K562 (cell line): ENCODE results near the gene CTNNA3. TPM values are rescaled to one million over a fixed set of nuclear protein-coding genes. Genes with fewer than 3 reads are reported as not detected.

Experiments used
- ATAC-seq: fragments of 200-7000 bp; cut with Tn5 transposase; 3 replicates; pipeline ENCODE4 v1.9.1; 2020; ENCODE audit warnings: moderate library complexity
- BruUV-seq: library from RNA; stranded (reverse); fragments of 400-500 nt; replicated peaks from 2 replicates; lab custom pipeline; 2021; lab: Mats Ljungman, UMichigan
- CTCF ChIA-PET: fragments of 300-600 bp; formaldehyde crosslinking; extraction: SDS; loops from one replicate; lab custom pipeline; 2021; ENCODE audit warnings: low intra/inter-chr PET ratio; lab: Yijun Ruan, JAX
- POLR2A ChIA-PET: fragments of 300-600, 350-650 bp; sonication (Branson Sonifier 250); formaldehyde crosslinking; extraction: SDS; loops from one replicate; lab custom pipeline; 2021; ENCODE audit warnings: antibody characterized with exemption, inconsistent platforms; lab: Yijun Ruan, JAX
- DNase-seq, 4 experiments: peaks; one replicate each; pipeline versions ENCODE4 v3.0.0 to v3.0.0-alpha.2; 2011 to 2018; ENCODE audit warnings: low spot score in 3 of 4, mixed read lengths in 3 of 4; ENCODE audit errors: extremely low read depth in 1 of 4
- FAIRE-seq: peaks from 2 replicates; lab custom pipeline; 2011; peaks lifted over from hg19 to GRCh38; lab: Jason Lieb, UNC
- H2AFZ ChIP-seq: 2 replicates; pipeline ENCODE4 v1.6.0; 2011; ENCODE audit warnings: low read depth, low read length, control low read depth, inconsistent platforms
- H3K27ac ChIP-seq: fragments of 200-600 bp; 3 replicates; pipeline ENCODE4 v1.8.0; 2011; ENCODE audit warnings: low read depth, mild to moderate bottlenecking, control low read depth, inconsistent platforms, low read length, moderate library complexity, mixed read lengths; ENCODE audit errors: extremely low read depth
- H3K27me3 ChIP-seq, 2 experiments: fragments of 300-600 bp in 1 of 2; 2 replicates in 1 of 2; 3 replicates in 1 of 2; pipeline versions ENCODE4 v1.6.0 to v1.8.0; 2011; ENCODE audit warnings: inconsistent platforms in 2 of 2, low read length in 2 of 2, mild to moderate bottlenecking in 1 of 2, mixed read lengths in 1 of 2, moderate library complexity in 1 of 2; ENCODE audit not compliant: control insufficient read depth in 2 of 2, insufficient read depth in 2 of 2
- H3K36me3 ChIP-seq: fragments of 300-600 bp; 3 replicates; pipeline ENCODE4 v1.8.0; 2011; ENCODE audit warnings: mild to moderate bottlenecking, low read length, inconsistent platforms; ENCODE audit not compliant: control insufficient read depth, insufficient read depth
- H3K4me1 ChIP-seq, 2 experiments: fragments of 200-600 bp in 1 of 2; replicated peaks in 1 of 2; 2 replicates in 1 of 2; 3 replicates in 1 of 2; pipeline versions ENCODE4 v1.5.1 to v1.8.0; 2011; ENCODE audit warnings: inconsistent platforms in 2 of 2, low read length in 2 of 2, mild to moderate bottlenecking in 1 of 2, mixed read lengths in 1 of 2, moderate library complexity in 1 of 2; ENCODE audit not compliant: control insufficient read depth in 2 of 2, insufficient read depth in 2 of 2
- H3K4me2 ChIP-seq: 2 replicates; pipeline ENCODE4 v1.6.1; 2011; ENCODE audit warnings: low read length, control low read depth, inconsistent platforms, mixed read lengths; ENCODE audit not compliant: insufficient read depth
- H3K4me3 ChIP-seq: fragments of 200-600 bp; sonication (generic), shearing (Covaris generic); 2 replicates; pipeline ENCODE4 v1.5.1; 2016; ENCODE audit warnings: control low read depth, inconsistent platforms
- H3K79me2 ChIP-seq: fragments of 200-600 bp; 3 replicates; pipeline ENCODE4 v1.8.0; 2011; ENCODE audit warnings: low read length, inconsistent platforms; ENCODE audit not compliant: control insufficient read depth, insufficient read depth
- H3K9ac ChIP-seq, 2 experiments: 2 replicates each; pipeline versions ENCODE4 v1.6.0 to v1.6.1; 2011; ENCODE audit warnings: low read depth in 2 of 2, low read length in 2 of 2, control low read depth in 1 of 2, inconsistent platforms in 1 of 2, mild to moderate bottlenecking in 1 of 2, mixed read lengths in 1 of 2; ENCODE audit not compliant: insufficient read depth in 1 of 2
- H3K9me1 ChIP-seq: one replicate; pipeline ENCODE4 v1.6.0; 2011; ENCODE audit warnings: inconsistent platforms, mild to moderate bottlenecking, low read length, moderate library complexity; ENCODE audit not compliant: control insufficient read depth, insufficient read depth
- H3K9me3 ChIP-seq: replicated peaks from 2 replicates; pipeline ENCODE4 v1.5.1; 2011; ENCODE audit warnings: low read depth, low read length, inconsistent platforms; ENCODE audit not compliant: control insufficient read depth, insufficient read depth
- H4K20me1 ChIP-seq: replicated peaks from 2 replicates; pipeline ENCODE4 v1.6.1; 2011; ENCODE audit warnings: low read length, inconsistent platforms, mixed read lengths; ENCODE audit not compliant: control insufficient read depth, insufficient read depth
- HOMEZ ChIP-seq: fragments of 250-450 bp; sonication (Bioruptor Pico); IDR thresholded peaks from 2 replicates; pipeline ENCODE4 v1.4.0; 2020; ENCODE audit warnings: mild to moderate bottlenecking, moderate library complexity
- MTA1 ChIP-seq: fragments of 450-650 bp; IDR thresholded peaks from 2 replicates; pipeline ENCODE4 v1.6.1; 2017; ENCODE audit warnings: borderline replicate concordance
- MXI1 ChIP-seq: IDR thresholded peaks from 2 replicates; pipeline ENCODE4 v1.6.1; 2011; ENCODE audit warnings: low read depth, mild to moderate bottlenecking, improper control_type of control experiment, low read length
- NUFIP1 ChIP-seq: fragments of 450-650 bp; IDR thresholded peaks from 2 replicates; pipeline ENCODE4 v1.6.1; 2018; ENCODE audit not compliant: partially characterized antibody
- SRF ChIP-seq, 2 experiments: fragments of 250-450, 450-650 bp in 1 of 2; sonication (Bioruptor Pico) in 1 of 2; sonication (generic) in 1 of 2; formaldehyde crosslinking; IDR thresholded peaks; 2 replicates each; pipeline versions ENCODE4 v1.5.0 to v1.5.1; 2020 to 2022; ENCODE audit warnings: mild to moderate bottlenecking in 1 of 2, missing genetic modification reagents in 1 of 2
- TCF3 ChIP-seq: sonication (generic); formaldehyde crosslinking; IDR thresholded peaks from 2 replicates; pipeline ENCODE4 v1.4.0; 2020; ENCODE audit warnings: mild to moderate bottlenecking, missing genetic modification reagents
- TCFL5 ChIP-seq: fragments of 250-450 bp; sonication (Bioruptor Pico); conservative IDR thresholded peaks from 2 replicates; pipeline ENCODE4 v1.6.1; 2021; ENCODE audit warnings: mild to moderate bottlenecking, moderate library complexity, matching md5 sums
- WGBS: fragments of 100-300 bp; shearing (Covaris generic); methylation state at CpG from one replicate; pipeline ENCODE4 v1.1.6; 2016; ENCODE audit warnings: low coverage, mixed read lengths; ENCODE audit not compliant: insufficient coverage; ENCODE audit errors: missing lambda C conversion rate; 5-methylcytosine and 5-hydroxymethylcytosine counted together
- in situ Hi-C: fragments of 300-500 bp; cut with MboI; formaldehyde crosslinking; loops from 4 replicates; pipeline ENCODE4 v1.15.0; 2018; ENCODE audit warnings: inconsistent platforms, mixed read lengths
- intact Hi-C: fragments of 100-400 bp; cut with micrococcal nuclease; formaldehyde crosslinking; loops from 2 replicates; pipeline ENCODE4 v1.14.2; 2022
- polyA plus RNA-seq, 8 experiments: library from polyadenylated mRNA; depleted of rRNA in 4 of 8; stranded (reverse) in 5 of 8; unstranded in 3 of 8; fragments of >200 nt; fragmentation: Nextera tagmentation in 2 of 8; fragmentation: Illumina TruSeq in 1 of 8; extraction: Ambion mirVana in 2 of 8; extraction: Trizol in 1 of 8; gene quantifications; 2 replicates each; pipeline versions ENCODE4 v1.2.1 to v1.2.3, GENCODE V29; 2011 to 2014; ENCODE audit warnings: inconsistent platforms in 1 of 8, missing spikeins in 1 of 8
- total RNA-seq, 7 experiments: library from RNA; depleted of rRNA in 6 of 7; stranded (reverse); fragments of >200 nt in 6 of 7; fragmentation: Illumina TruSeq in 2 of 7; extraction: Trizol in 2 of 7; gene quantifications; 2 replicates each; pipeline versions ENCODE4 v1.2.1 to v1.2.3, GENCODE V29; 2011 to 2021; ENCODE audit warnings: low replicate concordance in 1 of 7

Gene CTNNA3
- total and polyA plus RNA-seq, 9 of the 15 experiments (the other 6 are each of a cell fraction or from before 2014, with no cell fraction given): 0.04 TPM; not detected in 8

DNA sequence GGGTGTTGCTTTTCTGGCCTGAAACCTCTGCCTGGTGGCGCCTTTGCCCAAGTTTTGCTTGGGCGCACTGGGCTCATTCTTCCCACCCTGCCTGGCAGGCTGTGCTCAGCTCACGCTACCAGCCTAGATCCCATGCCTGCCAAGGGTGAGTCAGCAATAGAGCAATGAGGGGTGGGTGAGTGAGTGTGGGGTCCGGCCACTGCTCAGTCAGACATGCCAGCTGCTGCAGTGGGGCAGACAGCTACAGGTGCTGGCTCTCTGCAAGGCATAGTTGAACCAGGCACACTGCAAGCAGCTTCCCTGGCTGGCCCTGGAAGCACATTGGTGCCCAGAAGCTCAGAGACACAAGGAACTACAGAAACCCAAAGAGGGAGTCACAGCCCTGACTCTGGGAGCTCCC is 1451.0 kb downstream of the CTNNA3 start:
- ATAC-seq: no peak
- no peak overlapping the region for H3K27ac ChIP-seq
- CTCF ChIA-PET: no interaction called here
- no peaks in the 10 kb centered on the region for H3K9me1 ChIP-seq
- no peak for TF ChIP-seq TCFL5 (CRISPR knock-in tag)
- no peak for TF ChIP-seq NUFIP1
- no peak for TF ChIP-seq SRF (CRISPR knock-in tag; IDR thresholded peaks at IDR 0.05)
- TF ChIP-seq MTA1: no peak
- TF ChIP-seq, all 486 proteins: peak for 0
- no peak overlapping the region for H3K9ac ChIP-seq
- no peaks in the 10 kb centered on the region for H3K9me3 ChIP-seq
- intact Hi-C loops (no loop called here), in situ Hi-C loops (no loop called here)
- no peaks in the 10 kb centered on the region for H3K79me2 ChIP-seq
- no peaks in the 10 kb centered on the region for H4K20me1 ChIP-seq
- H3K36me3 ChIP-seq: no peaks in the 10 kb centered on the region
- no peak overlapping the region for H2AFZ ChIP-seq
- POLR2A ChIA-PET: interaction anchor here (0.6 to 0.7 kb wide), 2 partner anchors 20 to 1163 kb away, joined by 3 read pairs; no protein-coding TSS in a partner anchor
- no peak for DNase-seq
- no peak overlapping the region for H3K4me3 ChIP-seq
- no peak for FAIRE-seq
- no peaks in the 10 kb centered on the region for H3K4me1 ChIP-seq
- 0% methylated on average over 4 of the region's 4 CpGs for WGBS
- H3K4me2 ChIP-seq: no peak overlapping the region
- no TSS peak for BruUV-seq
- no peaks in the 10 kb centered on the region for H3K27me3 ChIP-seq

DNA sequence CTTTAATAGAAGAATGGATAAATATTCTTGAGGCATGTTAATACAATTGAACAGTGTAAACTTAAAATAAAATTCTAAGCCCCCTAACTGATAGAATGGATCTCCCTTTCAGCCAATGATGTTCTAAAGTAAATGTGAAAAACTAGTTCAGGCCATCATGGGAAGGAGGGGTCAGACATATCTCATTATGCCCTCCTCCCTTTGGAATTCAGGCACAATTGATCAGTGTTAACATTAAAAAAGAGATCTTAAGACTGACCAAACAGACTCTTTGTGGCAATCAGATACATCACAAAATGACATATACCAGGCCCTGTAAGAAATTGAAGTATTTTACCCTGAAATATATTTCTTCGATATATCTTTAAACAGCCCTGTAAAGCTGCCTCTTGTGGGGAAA is 1453.1 kb downstream of the CTNNA3 start:
- ATAC-seq (no peak), DNase-seq (no peak), FAIRE-seq (no peak)
- Histone ChIP-seq H3K79me2 (no peaks in the 10 kb centered on the region), H3K9me1 (no peaks in the 10 kb centered on the region), H3K36me3 (no peaks in the 10 kb centered on the region), H3K27ac (no peak overlapping the region), H3K4me2 (no peak overlapping the region), H4K20me1 (no peaks in the 10 kb centered on the region), H3K9ac (no peak overlapping the region), H3K9me3 (peaks cover 2% of the 10 kb centered on the region; the same call in 1 of the 2 replicates), H3K4me1 (no peaks in the 10 kb centered on the region), H3K4me3 (no peak overlapping the region), H2AFZ (no peak overlapping the region), H3K27me3 (no peaks in the 10 kb centered on the region)
- in situ Hi-C loops: no loop called here
- ChIA-PET CTCF (no interaction called here), POLR2A (no interaction called here)
- intact Hi-C loops: no loop called here
- BruUV-seq: no TSS peak
- WGBS: 0% methylated on average over 1 of the region's 1 CpG
- TF ChIP-seq MXI1 (no peak), TCF3 (CRISPR knock-in tag) (no peak), HOMEZ (CRISPR knock-in tag) (no peak)
